HFFc6 (cell line): ENCODE results near the gene BGN. TPM values are rescaled to one million over a fixed set of nuclear protein-coding genes. Genes with fewer than 3 reads are reported as not detected.

Experiments
- DNase-seq: peaks from one replicate; pipeline ENCODE4 v3.0.0-alpha.2; 2018
- H3K27ac Mint-ChIP-seq: 2 replicates; pipeline ENCODE4 v1.8.0; 2020; ENCODE audit warnings: mild to moderate bottlenecking, mixed read lengths
- H3K27me3 Mint-ChIP-seq: 2 replicates; pipeline ENCODE4 v1.8.0; 2021; ENCODE audit warnings: mild to moderate bottlenecking, moderate library complexity, mixed read lengths; ENCODE audit not compliant: insufficient read depth
- H3K36me3 Mint-ChIP-seq: 2 replicates; pipeline ENCODE4 v1.8.0; 2021; ENCODE audit warnings: low read depth, mixed read lengths
- H3K4me1 Mint-ChIP-seq: 2 replicates; pipeline ENCODE4 v1.8.0; 2020; ENCODE audit warnings: low read depth, mixed read lengths
- H3K4me3 Mint-ChIP-seq: 2 replicates; pipeline ENCODE4 v1.8.0; 2020; ENCODE audit warnings: mild to moderate bottlenecking, moderate library complexity, mixed read lengths
- H3K9me3 Mint-ChIP-seq: 2 replicates; pipeline ENCODE4 v1.8.0; 2020; ENCODE audit warnings: mild to moderate bottlenecking, mixed read lengths
- CTCF ChIP-seq: fragments of 200-600 bp; sonication (generic); IDR thresholded peaks from 2 replicates; pipeline ENCODE4 v1.5.0; 2021; ENCODE audit warnings: antibody characterized with exemption, mild to moderate bottlenecking
- total RNA-seq, 6 experiments: library from RNA; stranded (reverse); fragmentation: NEBNext Ultra II Directional; extraction: Animal tissue kit (Norgen Biotek cat#: 25700); gene quantifications; 2 replicates in 1 of 6; 3 replicates in 5 of 6; pipeline ENCODE4 v1.2.3, GENCODE V29; 2021

The BGN gene
- total RNA-seq, 6 experiments from 2014 or later: 324 to 382 (median 367) TPM

- DNase-seq: no peak
- Mint-ChIP-seq H3K27ac (no peak overlapping the region), H3K4me3 (no peak overlapping the region), H3K9me3 (no peaks in the 10 kb centered on the region), H3K36me3 (no peaks in the 10 kb centered on the region), H3K27me3 (peaks cover 7% of the 10 kb centered on the region), H3K4me1 (peaks cover 8% of the 10 kb centered on the region)
- no peak for TF ChIP-seq CTCF
These were observed 51.6 kb downstream of the BGN start for GRCh38 chrX:153546386-153546785.

- peak; percentile 10 for DNase-seq
These were observed 52.4 kb downstream of the BGN start for GRCh38 chrX:153547195-153547594.

GRCh38 chrX:153549231-153549630 lies 54.5 kb downstream of the BGN start:
- no peak overlapping the region for H3K27ac Mint-ChIP-seq
- no peaks in the 10 kb centered on the region for H3K36me3 Mint-ChIP-seq
- TF ChIP-seq CTCF: no peak
- no peaks in the 10 kb centered on the region for H3K9me3 Mint-ChIP-seq
- no peak for DNase-seq
- H3K4me3 Mint-ChIP-seq: no peak overlapping the region
- H3K4me1 Mint-ChIP-seq: peaks cover 11% of the 10 kb centered on the region
- peaks cover 9% of the 10 kb centered on the region for H3K27me3 Mint-ChIP-seq

More at GRCh38 chrX:153547195-153547594, 52.4 kb downstream of the BGN start:
- Mint-ChIP-seq H3K27ac (no peak overlapping the region), H3K36me3 (no peaks in the 10 kb centered on the region), H3K4me3 (no peak overlapping the region), H3K27me3 (peaks cover 9% of the 10 kb centered on the region), H3K9me3 (no peaks in the 10 kb centered on the region), H3K4me1 (peaks cover 11% of the 10 kb centered on the region)
- no peak for TF ChIP-seq CTCF

GRCh38 chrX:153549807-153550206 lies 55.0 kb downstream of the BGN start:
- H3K4me1 Mint-ChIP-seq: peaks cover 11% of the 10 kb centered on the region
- DNase-seq: no peak
- no peak overlapping the region for H3K27ac Mint-ChIP-seq
- peaks cover 9% of the 10 kb centered on the region for H3K27me3 Mint-ChIP-seq
- no peaks in the 10 kb centered on the region for H3K36me3 Mint-ChIP-seq
- no peak overlapping the region for H3K4me3 Mint-ChIP-seq
- TF ChIP-seq CTCF: 0 out of 2 replicates have a peak, but pooled peaks have one; percentile 12
- H3K9me3 Mint-ChIP-seq: no peaks in the 10 kb centered on the region

- no peak overlapping the region; the same call in 1 of the 2 replicates for H3K27ac Mint-ChIP-seq
- TF ChIP-seq CTCF: no peak
- DNase-seq: peak; percentile 55
- no peaks in the 10 kb centered on the region for H3K9me3 Mint-ChIP-seq
- H3K4me3 Mint-ChIP-seq: no peak overlapping the region
- peaks cover 11% of the 10 kb centered on the region for H3K4me1 Mint-ChIP-seq
- H3K27me3 Mint-ChIP-seq: peaks cover 14% of the 10 kb centered on the region
- no peaks in the 10 kb centered on the region for H3K36me3 Mint-ChIP-seq
These were observed 56.4 kb downstream of the BGN start for GRCh38 chrX:153551135-153551534.
